Measurements from ENCODE around the gene NPHP1.
A peak's percentile ranks its signal among the peaks of the same experiment; 100 is the strongest.
"Not testable (repeated sequence)": the region's sequence is repeated elsewhere in the genome, so short reads cannot be mapped to it uniquely, and the experiment has no call there.

The NPHP1 gene

GRCh38 chr2:110198016-110198415 lies 6.8 kb downstream of the NPHP1 start:
- DNase-seq: no peak

GRCh38 chr2:110197452-110197851 lies 7.4 kb downstream of the NPHP1 start:
- no peak for DNase-seq

- not testable (repeated sequence) for DNase-seq
Observed at GRCh38 chr2:110190169-110190568, 14.6 kb downstream of the NPHP1 start.

- DNase-seq: no peak
Observed at GRCh38 chr2:110182449-110182848, 22.4 kb downstream of the NPHP1 start.

- DNase-seq: no peak
Observed at GRCh38 chr2:110180036-110180435, 24.8 kb downstream of the NPHP1 start.

- no peak for DNase-seq
Observed at GRCh38 chr2:110173523-110173922, 31.3 kb downstream of the NPHP1 start.

GRCh38 chr2:110172506-110172905 lies 32.3 kb downstream of the NPHP1 start:
- DNase-seq: no peak

- no peak for DNase-seq
Observed at GRCh38 chr2:110170102-110170501, 34.7 kb downstream of the NPHP1 start.

- no peak for DNase-seq
Observed at GRCh38 chr2:110167326-110168000, 37.4 kb downstream of the NPHP1 start.

GRCh38 chr2:110166266-110166665 lies 38.5 kb downstream of the NPHP1 start:
- no peak for DNase-seq

- DNase-seq: peak in 6 of 51 donors; percentile 1 to 18 (median 5)
Observed at GRCh38 chr2:110157153-110157793, 47.5 kb downstream of the NPHP1 start.

GRCh38 chr2:110154828-110155227 lies 50.0 kb downstream of the NPHP1 start:
- DNase-seq: not testable (repeated sequence)

- DNase-seq: not testable (repeated sequence)
Observed at GRCh38 chr2:110154188-110154587, 50.6 kb downstream of the NPHP1 start.

- no peak for DNase-seq
Observed at GRCh38 chr2:110153416-110153815, 51.4 kb downstream of the NPHP1 start.

GRCh38 chr2:110152943-110153342 lies 51.9 kb downstream of the NPHP1 start:
- DNase-seq: no peak

GRCh38 chr2:110149330-110150220 lies 55.2 kb downstream of the NPHP1 start:
- peak in 1 of 51 donors; percentile 7 for DNase-seq

- DNase-seq: no peak
Observed at GRCh38 chr2:110146945-110147332, 57.9 kb downstream of the NPHP1 start.

- DNase-seq: no peak
Observed at GRCh38 chr2:110146183-110146944, 58.4 kb downstream of the NPHP1 start.

GRCh38 chr2:110143982-110144381 lies 60.8 kb downstream of the NPHP1 start:
- DNase-seq: no peak

- no peak for DNase-seq
Observed at GRCh38 chr2:110140401-110140800, 64.4 kb downstream of the NPHP1 start.

- no peak for DNase-seq
Observed at GRCh38 chr2:110134025-110134424, 70.8 kb downstream of the NPHP1 start.

GRCh38 chr2:110131166-110131565 lies 73.6 kb downstream of the NPHP1 start:
- DNase-seq: no peak

Data from hypothalamus (tissue), 51 donors.